C4-2B (cell line): ENCODE measurements around the gene PCDH9.
"Not testable (repeated sequence)": the region's sequence is repeated elsewhere in the genome, so short reads cannot be mapped to it uniquely, and the experiment has no call there.

Source experiments
- ZFX ChIP-seq: fragments of 450-650 bp; IDR thresholded peaks from 2 replicates; pipeline ENCODE4 v1.6.1; 2017
- TF ChIP-seq, protein P1 (sequence below): fragments of 450-650 bp; conservative IDR thresholded peaks from 2 replicates; pipeline ENCODE4 v1.5.1; 2017; ENCODE audit warnings: mild to moderate bottlenecking

DNA sequence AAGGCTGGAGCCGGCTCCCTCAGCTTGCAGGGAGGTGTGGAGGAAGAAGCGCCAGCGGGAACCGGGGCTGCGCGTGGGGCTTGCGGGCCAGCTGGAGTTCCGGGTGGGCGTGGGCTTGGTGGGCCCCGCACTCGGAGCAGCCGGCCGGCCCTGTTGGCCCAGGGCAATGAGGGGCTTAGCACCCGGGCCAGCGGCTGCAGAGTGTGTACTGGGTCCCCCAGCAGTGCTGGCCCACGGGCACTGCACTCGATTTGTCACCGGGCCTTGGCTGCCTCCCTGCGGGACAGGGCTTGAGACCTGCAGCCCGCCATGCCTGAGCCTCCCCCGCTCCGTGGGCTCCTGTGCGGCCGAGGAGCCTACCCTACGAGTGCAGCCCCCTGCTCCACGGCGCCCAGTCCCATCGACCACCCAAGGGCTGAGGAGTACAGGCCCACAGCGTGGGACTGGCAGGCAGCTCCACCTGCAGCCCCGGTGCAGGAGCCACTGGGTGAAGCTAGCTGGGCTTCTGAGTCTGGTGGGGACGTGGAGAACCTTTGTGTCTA, 608.2 kb downstream of the PCDH9 start:
- TF ChIP-seq, protein P1, sequence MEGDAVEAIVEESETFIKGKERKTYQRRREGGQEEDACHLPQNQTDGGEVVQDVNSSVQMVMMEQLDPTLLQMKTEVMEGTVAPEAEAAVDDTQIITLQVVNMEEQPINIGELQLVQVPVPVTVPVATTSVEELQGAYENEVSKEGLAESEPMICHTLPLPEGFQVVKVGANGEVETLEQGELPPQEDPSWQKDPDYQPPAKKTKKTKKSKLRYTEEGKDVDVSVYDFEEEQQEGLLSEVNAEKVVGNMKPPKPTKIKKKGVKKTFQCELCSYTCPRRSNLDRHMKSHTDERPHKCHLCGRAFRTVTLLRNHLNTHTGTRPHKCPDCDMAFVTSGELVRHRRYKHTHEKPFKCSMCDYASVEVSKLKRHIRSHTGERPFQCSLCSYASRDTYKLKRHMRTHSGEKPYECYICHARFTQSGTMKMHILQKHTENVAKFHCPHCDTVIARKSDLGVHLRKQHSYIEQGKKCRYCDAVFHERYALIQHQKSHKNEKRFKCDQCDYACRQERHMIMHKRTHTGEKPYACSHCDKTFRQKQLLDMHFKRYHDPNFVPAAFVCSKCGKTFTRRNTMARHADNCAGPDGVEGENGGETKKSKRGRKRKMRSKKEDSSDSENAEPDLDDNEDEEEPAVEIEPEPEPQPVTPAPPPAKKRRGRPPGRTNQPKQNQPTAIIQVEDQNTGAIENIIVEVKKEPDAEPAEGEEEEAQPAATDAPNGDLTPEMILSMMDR = not testable (repeated sequence)
- not testable (repeated sequence) for TF ChIP-seq ZFX
